ENCODE results near the gene RAB26. TPM values are rescaled to one million over a fixed set of nuclear protein-coding genes. Genes with fewer than 3 reads are reported as not detected.

Gene RAB26
- total RNA-seq, 1 donor from 2014 or later = 0.80 TPM

DNA sequence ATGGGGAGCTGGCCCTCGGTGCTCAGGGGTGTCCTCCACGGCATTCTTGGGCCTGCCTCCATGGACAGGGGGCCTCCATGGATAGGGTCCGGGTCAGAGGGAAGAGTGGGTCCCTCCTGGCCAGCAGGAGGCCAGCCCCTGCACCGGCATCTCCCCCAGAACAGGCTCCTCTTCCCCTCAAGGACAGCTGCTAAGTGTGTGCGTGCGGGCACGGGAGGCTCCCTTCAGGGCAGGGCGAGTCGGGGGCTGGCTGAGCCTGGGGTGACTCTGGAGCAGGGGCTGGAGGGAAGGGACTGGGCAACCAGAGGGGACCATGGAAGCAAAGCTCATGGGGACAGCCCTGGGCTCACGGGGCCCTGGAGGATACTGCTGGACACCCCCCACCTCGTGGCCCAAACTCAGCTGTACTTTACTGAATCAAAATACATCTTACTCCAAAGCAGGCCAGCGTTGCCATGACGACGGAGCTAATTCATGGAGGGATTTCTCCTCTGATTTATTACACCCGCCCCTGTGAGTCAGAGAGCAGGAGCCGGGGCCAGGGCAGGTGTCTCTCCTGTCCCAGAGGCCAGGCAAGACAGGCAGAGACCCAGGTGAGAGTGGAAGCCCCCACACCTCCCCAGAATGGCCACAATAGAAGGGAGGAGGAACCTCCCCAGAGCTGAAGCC lies 45.9 kb downstream of the RAB26 start:
- Histone ChIP-seq H3K36me3 (no peaks in the 10 kb centered on the region), H3K9me3 (no peaks in the 10 kb centered on the region), H3K27me3 (ENCODE audit: low read depth) (peaks cover 40% of the 10 kb centered on the region), H3K4me1 (peaks cover 13% of the 10 kb centered on the region), H3K27ac (no peak overlapping the region), H3K4me3 (no peak overlapping the region)
- DNase-seq (no peak), ATAC-seq (no peak)
- TF ChIP-seq, protein P1, sequence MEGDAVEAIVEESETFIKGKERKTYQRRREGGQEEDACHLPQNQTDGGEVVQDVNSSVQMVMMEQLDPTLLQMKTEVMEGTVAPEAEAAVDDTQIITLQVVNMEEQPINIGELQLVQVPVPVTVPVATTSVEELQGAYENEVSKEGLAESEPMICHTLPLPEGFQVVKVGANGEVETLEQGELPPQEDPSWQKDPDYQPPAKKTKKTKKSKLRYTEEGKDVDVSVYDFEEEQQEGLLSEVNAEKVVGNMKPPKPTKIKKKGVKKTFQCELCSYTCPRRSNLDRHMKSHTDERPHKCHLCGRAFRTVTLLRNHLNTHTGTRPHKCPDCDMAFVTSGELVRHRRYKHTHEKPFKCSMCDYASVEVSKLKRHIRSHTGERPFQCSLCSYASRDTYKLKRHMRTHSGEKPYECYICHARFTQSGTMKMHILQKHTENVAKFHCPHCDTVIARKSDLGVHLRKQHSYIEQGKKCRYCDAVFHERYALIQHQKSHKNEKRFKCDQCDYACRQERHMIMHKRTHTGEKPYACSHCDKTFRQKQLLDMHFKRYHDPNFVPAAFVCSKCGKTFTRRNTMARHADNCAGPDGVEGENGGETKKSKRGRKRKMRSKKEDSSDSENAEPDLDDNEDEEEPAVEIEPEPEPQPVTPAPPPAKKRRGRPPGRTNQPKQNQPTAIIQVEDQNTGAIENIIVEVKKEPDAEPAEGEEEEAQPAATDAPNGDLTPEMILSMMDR (IDR thresholded peaks at IDR 0.05) = no peak
- intact Hi-C loops (cut with DNase I) = no loop called here

DNA sequence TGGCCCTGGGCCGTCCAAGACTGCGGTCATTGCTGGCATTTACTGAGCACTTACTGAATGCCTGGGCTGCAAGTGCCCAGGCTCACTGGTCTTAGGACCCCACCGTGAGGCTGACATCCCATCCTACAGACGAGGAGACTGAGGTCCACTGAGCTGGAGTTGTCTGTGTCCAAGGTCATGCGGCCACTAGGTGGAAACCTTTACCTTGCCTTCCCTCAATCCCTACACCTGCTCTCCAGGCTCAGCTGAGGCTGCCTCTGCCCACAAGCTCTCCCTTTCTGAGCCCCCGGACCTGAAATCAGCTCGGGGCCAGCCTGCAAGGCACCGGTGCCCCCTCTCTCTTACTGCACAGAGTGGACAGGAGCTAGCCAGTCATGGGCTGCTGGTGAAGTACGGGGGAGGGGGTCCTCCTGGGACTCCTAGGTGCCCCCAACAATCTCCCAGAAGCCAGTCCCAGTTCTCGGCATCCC lies 46.5 kb downstream of the RAB26 start:
- peaks cover 13% of the 10 kb centered on the region for H3K4me1 ChIP-seq
- H3K36me3 ChIP-seq = no peaks in the 10 kb centered on the region
- H3K27ac ChIP-seq = no peak overlapping the region
- peak; percentile 75 to 82 for ATAC-seq
- H3K9me3 ChIP-seq = no peaks in the 10 kb centered on the region
- no peak for DNase-seq
- peaks cover 40% of the 10 kb centered on the region for H3K27me3 ChIP-seq (ENCODE audit: low read depth)
- intact Hi-C loops (cut with DNase I) = no loop called here
- H3K4me3 ChIP-seq = no peak overlapping the region
- TF ChIP-seq, protein P1 (IDR thresholded peaks at IDR 0.05) = peak; percentile 54

DNA sequence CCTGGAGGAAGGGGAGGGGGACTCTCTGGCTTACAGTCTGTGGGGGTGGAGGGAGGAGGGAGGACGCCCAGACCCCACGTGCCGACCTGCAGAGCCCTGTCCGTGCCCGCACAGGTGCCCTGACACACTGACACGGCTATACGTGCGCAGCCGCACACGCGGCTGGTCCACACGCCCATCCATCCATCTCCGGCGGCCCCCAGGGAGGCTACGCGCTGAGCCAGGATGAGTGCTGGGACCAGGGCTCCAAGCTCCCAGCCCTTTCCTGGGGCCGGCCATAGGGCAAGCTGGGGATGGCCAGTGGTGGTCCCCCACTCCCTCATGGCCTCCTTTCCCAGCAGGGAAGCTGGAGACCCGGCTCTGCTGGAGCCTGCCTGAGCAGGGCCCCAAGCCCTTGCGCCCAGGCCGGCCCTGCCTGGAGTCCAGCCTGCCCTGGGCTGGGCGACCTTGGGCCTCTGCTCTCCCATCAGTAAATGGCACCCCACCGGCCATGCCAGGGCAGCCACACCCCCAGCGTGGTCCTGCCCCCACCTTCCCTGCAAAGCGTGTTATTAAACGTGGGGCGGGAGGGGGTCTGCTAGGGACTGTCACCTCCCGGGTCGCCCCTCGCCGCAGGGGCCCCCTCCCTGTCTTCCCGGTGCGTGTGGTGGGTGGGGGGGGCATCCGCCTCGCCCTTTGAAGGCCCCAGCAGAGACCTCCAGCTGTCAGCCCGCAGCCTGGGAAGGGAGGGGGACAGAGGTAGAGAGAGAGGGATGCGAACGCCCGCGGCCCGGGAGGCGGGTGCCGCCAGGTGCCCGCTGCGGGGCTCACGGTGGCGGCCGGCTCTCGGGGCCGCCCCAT lies 47.1 kb downstream of the RAB26 start:
- intact Hi-C loops (cut with DNase I) = no loop called here
- TF ChIP-seq, protein P1 (IDR thresholded peaks at IDR 0.05) = no peak
- Histone ChIP-seq H3K9me3 (no peaks in the 10 kb centered on the region), H3K27me3 (ENCODE audit: low read depth) (peaks cover 40% of the 10 kb centered on the region), H3K36me3 (no peaks in the 10 kb centered on the region), H3K27ac (no peak overlapping the region), H3K4me3 (peak overlapping the region; percentile 36), H3K4me1 (peaks cover 13% of the 10 kb centered on the region)
- DNase-seq = no peak
- ATAC-seq = peak; percentile 3 to 16

DNA sequence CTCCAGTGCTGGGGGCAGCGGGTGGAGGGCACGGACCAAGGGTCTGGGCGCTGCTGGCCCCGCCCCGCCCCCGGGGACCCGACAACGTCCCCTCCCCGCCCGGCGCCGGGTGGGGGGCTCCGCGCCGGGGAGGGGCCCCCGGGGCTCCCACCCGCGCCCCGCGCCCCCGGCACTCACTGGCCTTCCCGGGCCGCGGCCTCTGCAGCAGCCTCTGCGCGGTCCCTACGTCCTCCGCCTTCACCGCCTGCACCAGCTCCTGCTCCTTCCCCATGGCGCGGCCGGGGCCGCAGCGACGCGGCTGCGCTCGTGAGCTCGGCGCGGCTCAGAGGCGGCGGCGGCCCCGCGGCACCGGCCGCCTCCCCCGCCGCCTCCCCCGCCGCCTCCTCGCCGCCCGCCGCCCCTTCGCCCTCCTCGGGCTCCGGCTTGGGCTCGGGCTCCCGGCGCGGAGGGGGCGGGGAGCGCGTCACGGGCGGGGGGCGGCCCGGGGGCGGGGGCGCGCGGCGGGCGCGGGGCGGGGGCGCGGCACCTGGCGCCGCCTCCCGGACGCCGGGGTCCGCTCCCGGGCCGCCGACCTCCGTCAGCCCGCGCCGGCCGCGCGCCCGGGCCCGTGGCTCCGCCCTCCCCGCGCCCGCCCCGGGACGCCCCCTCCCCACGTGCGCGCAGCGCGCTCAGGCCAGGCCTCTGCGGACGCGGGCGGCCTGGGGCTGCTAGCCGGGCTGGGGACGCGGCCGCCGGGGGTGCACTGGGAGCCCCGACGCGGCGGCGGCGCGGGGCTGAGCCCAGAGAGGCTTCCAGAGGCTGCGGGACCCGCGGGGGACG lies 47.9 kb downstream of the RAB26 start, which contains the start of gene CASKIN1:
Gene CASKIN1 (minus strand): TSS at position 444 of the 819 bp plus-strand sequence. CDS start 173 bp downstream, at position 271.
- peak within 1 kb of the TSS; percentile 36 for H3K4me3 ChIP-seq
- no peaks in the 10 kb centered on the region for H3K9me3 ChIP-seq
- TF ChIP-seq, protein P1 (IDR thresholded peaks at IDR 0.05) = no peak
- H3K27ac ChIP-seq = no peak within 1 kb of the TSS
- H3K36me3 ChIP-seq = no peaks in the 10 kb centered on the region
- DNase-seq (no peak), ATAC-seq (peak in 1 of 2 donors; percentile 4)
- H3K27me3 ChIP-seq (ENCODE audit: low read depth) = peaks cover 40% of the 10 kb centered on the region
- peaks cover 13% of the 10 kb centered on the region for H3K4me1 ChIP-seq
- intact Hi-C loops (cut with DNase I) = no loop called here

DNA sequence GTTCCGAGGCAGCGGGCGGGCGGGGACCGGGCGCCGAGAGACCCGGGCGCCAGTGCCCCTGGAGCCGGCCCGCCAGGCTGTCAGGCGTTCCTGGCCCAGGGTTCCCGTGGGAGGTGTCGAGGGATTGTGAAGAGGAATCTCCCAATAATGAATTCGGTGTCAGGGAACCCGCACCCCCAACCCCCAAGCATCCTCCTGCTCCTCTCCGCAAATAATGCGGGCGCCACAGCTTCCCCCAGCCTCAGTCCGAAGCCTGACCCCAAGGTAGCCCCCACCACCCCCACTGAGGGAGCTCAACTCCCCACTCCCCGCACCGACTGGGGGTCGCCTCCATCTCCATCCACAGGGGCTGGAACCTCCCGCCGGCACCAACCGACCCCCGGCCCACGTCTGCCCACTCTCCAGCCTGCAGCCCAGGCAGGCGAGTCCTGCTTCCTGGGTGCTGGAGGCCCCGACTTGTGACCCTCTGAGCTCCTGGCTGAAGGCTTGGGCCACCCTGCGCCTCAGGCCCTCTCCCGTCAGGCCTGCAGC lies 48.6 kb downstream of the RAB26 start:
- Histone ChIP-seq H3K27ac (no peak overlapping the region), H3K4me1 (peaks cover 13% of the 10 kb centered on the region), H3K9me3 (no peaks in the 10 kb centered on the region), H3K36me3 (no peaks in the 10 kb centered on the region), H3K27me3 (ENCODE audit: low read depth) (peaks cover 40% of the 10 kb centered on the region), H3K4me3 (no peak overlapping the region)
- DNase-seq (no peak), ATAC-seq (no peak)
- intact Hi-C loops (cut with DNase I) = no loop called here
- TF ChIP-seq, protein P1 (IDR thresholded peaks at IDR 0.05) = no peak
